WI38 (cell line): ENCODE results near the gene C6.
"Not testable (repeated sequence)": the region's sequence is repeated elsewhere in the genome, so short reads cannot be mapped to it uniquely, and the experiment has no call there.

Source experiments
- H3K4me3 ChIP-seq: 2 replicates; pipeline ENCODE4 v1.5.1; 2011; ENCODE audit warnings: low read depth, mild to moderate bottlenecking, control low read depth, low read length
- CTCF ChIP-seq: IDR thresholded peaks from 2 replicates; pipeline ENCODE4 v1.5.1; 2012; ENCODE audit warnings: low read depth, mild to moderate bottlenecking, control low read depth, low read length

Gene C6

GRCh38 chr5:41243558-41243957 lies 30.2 kb upstream of the C6 start:
- no peak for TF ChIP-seq CTCF
- no peak overlapping the region for H3K4me3 ChIP-seq

GRCh38 chr5:41240985-41241384 lies 27.7 kb upstream of the C6 start:
- no peak overlapping the region for H3K4me3 ChIP-seq
- TF ChIP-seq CTCF, result no peak

GRCh38 chr5:41240390-41240789 lies 27.1 kb upstream of the C6 start:
- TF ChIP-seq CTCF, result no peak
- no peak overlapping the region for H3K4me3 ChIP-seq

- no peak for TF ChIP-seq CTCF
- no peak overlapping the region for H3K4me3 ChIP-seq
These were observed 21.1 kb upstream of the C6 start for GRCh38 chr5:41234475-41234874.

- no peak for TF ChIP-seq CTCF
- H3K4me3 ChIP-seq, result no peak overlapping the region
These were observed 19.5 kb upstream of the C6 start for GRCh38 chr5:41232797-41233196.

GRCh38 chr5:41230276-41230675 lies 16.9 kb upstream of the C6 start:
- H3K4me3 ChIP-seq, result not testable (repeated sequence)

GRCh38 chr5:41223962-41224361 lies 10.6 kb upstream of the C6 start:
- no peak for TF ChIP-seq CTCF
- no peak overlapping the region for H3K4me3 ChIP-seq

- H3K4me3 ChIP-seq, result no peak overlapping the region
- TF ChIP-seq CTCF, result no peak
These were observed 6.4 kb upstream of the C6 start for GRCh38 chr5:41219658-41220269.
